Neural progenitor cell (in vitro differentiated cells): ENCODE measurements around the gene CD46. TPM values are rescaled to one million over a fixed set of nuclear protein-coding genes. Genes with fewer than 3 reads are reported as not detected.

Experiments
- DNase-seq: peaks from one replicate; pipeline ENCODE4 v3.0.0-alpha.2; 2016; ENCODE audit warnings: low spot score
- H2AFZ ChIP-seq: fragments of 200-600 bp; sonication (generic); replicated peaks from 2 replicates; pipeline ENCODE4 v1.6.1; 2016; ENCODE audit warnings: antibody characterized with exemption
- H3F3A ChIP-seq: fragments of 200-600 bp; sonication (generic); 2 replicates; pipeline ENCODE4 v1.6.1; 2016; ENCODE audit warnings: antibody characterized with exemption, low read depth
- H3K27ac ChIP-seq: fragments of 200-600 bp; sonication (generic); 2 replicates; pipeline ENCODE4 v1.5.1; 2016; ENCODE audit warnings: mild to moderate bottlenecking
- H3K27me3 ChIP-seq: fragments of 200-600 bp; sonication (generic); 2 replicates; pipeline ENCODE4 v1.6.1; 2016; ENCODE audit warnings: mild to moderate bottlenecking, moderate library complexity
- H3K36me3 ChIP-seq: fragments of 200-600 bp; sonication (generic); 2 replicates; pipeline ENCODE4 v1.5.1; 2016
- H3K4me1 ChIP-seq: fragments of 200-600 bp; sonication (generic); 2 replicates; pipeline ENCODE4 v1.6.1; 2016; ENCODE audit warnings: mixed run types
- H3K4me2 ChIP-seq: fragments of 200-600 bp; sonication (generic); 2 replicates; pipeline ENCODE4 v1.6.1; 2016
- H3K4me3 ChIP-seq: fragments of 200-600 bp; sonication (generic); 2 replicates; pipeline ENCODE4 v1.5.1; 2016
- H3K79me2 ChIP-seq: fragments of 200-600 bp; sonication (generic); 2 replicates; pipeline ENCODE4 v1.6.1; 2016; ENCODE audit warnings: low read depth
- H3K9ac ChIP-seq: fragments of 200-600 bp; sonication (generic); 2 replicates; pipeline ENCODE4 v1.6.1; 2016
- H3K9me3 ChIP-seq: fragments of 200-600 bp; sonication (generic); 2 replicates; pipeline ENCODE4 v1.5.1; 2016; ENCODE audit warnings: low read depth
- H4K20me1 ChIP-seq: fragments of 200-600 bp; sonication (generic); 2 replicates; pipeline ENCODE4 v1.6.1; 2016; ENCODE audit warnings: low read depth
- H3K27ac Mint-ChIP-seq: 3 replicates; pipeline ENCODE4 v1.8.0; 2021; ENCODE audit warnings: mixed read lengths
- H3K27me3 Mint-ChIP-seq: 2 replicates; pipeline ENCODE4 v1.8.0; 2022; ENCODE audit warnings: low read depth, mild to moderate bottlenecking, inconsistent platforms, moderate library complexity, mixed read lengths; ENCODE audit not compliant: insufficient read depth
- H3K36me3 Mint-ChIP-seq: 3 replicates; pipeline ENCODE4 v1.8.0; 2021; ENCODE audit warnings: mixed read lengths
- H3K4me1 Mint-ChIP-seq: 3 replicates; pipeline ENCODE4 v1.8.0; 2021; ENCODE audit warnings: mixed read lengths
- H3K4me3 Mint-ChIP-seq: 3 replicates; pipeline ENCODE4 v1.8.0; 2021; ENCODE audit warnings: mild to moderate bottlenecking, moderate library complexity, mixed read lengths
- H3K9me3 Mint-ChIP-seq: 3 replicates; pipeline ENCODE4 v1.8.0; 2020; ENCODE audit warnings: mixed read lengths
- CTCF ChIP-seq: fragments of 200-600 bp; sonication (generic); IDR thresholded peaks from 2 replicates; pipeline ENCODE4 v1.5.1; 2017; ENCODE audit warnings: antibody characterized with exemption, mild to moderate bottlenecking
- EZH2 ChIP-seq: fragments of 200-600 bp; sonication (generic); IDR thresholded peaks from 2 replicates; pipeline ENCODE4 v1.6.1; 2017; ENCODE audit warnings: antibody characterized with exemption, mild to moderate bottlenecking, moderate library complexity
- EZH2phosphoT487 ChIP-seq: fragments of 200-600 bp; sonication (generic); IDR thresholded peaks from 2 replicates; pipeline ENCODE4 v1.6.1; 2017; ENCODE audit warnings: antibody characterized with exemption
- total RNA-seq: library from RNA; depleted of rRNA; stranded (reverse); fragments of >200 nt; gene quantifications from 2 replicates; pipeline ENCODE4 v1.2.3, GENCODE V29; 2015; ENCODE audit warnings: low replicate concordance

CD46 gene
- total RNA-seq, 1 donor from 2014 or later = 186 TPM

- Mint-ChIP-seq H3K4me3 (no peak overlapping the region), H3K9me3 (no peaks in the 10 kb centered on the region), H3K27me3 (no peaks in the 10 kb centered on the region), H3K4me1 (no peaks in the 10 kb centered on the region), H3K36me3 (peaks cover 8% of the 10 kb centered on the region), H3K27ac (no peak overlapping the region)
- Histone ChIP-seq H3K4me1 (no peaks in the 10 kb centered on the region), H4K20me1 (no peaks in the 10 kb centered on the region), H3K4me3 (no peak overlapping the region), H3K27ac (no peak overlapping the region), H3K9me3 (no peaks in the 10 kb centered on the region), H3K36me3 (no peaks in the 10 kb centered on the region), H3K79me2 (no peaks in the 10 kb centered on the region), H3K27me3 (no peaks in the 10 kb centered on the region), H3K9ac (no peak overlapping the region), H2AFZ (no peak overlapping the region), H3F3A (no peaks in the 10 kb centered on the region), H3K4me2 (no peak overlapping the region)
- DNase-seq = no peak
- TF ChIP-seq EZH2 = no peak
- TF ChIP-seq EZH2phosphoT487 = no peak
- TF ChIP-seq CTCF = no peak
Measured at GRCh38 chr1:207789792-207790787, 38.2 kb downstream of the CD46 start.

- H3K4me1 ChIP-seq = no peaks in the 10 kb centered on the region
- Mint-ChIP-seq H3K27me3 (no peaks in the 10 kb centered on the region), H3K4me1 (no peaks in the 10 kb centered on the region), H3K36me3 (peaks cover 8% of the 10 kb centered on the region), H3K9me3 (no peaks in the 10 kb centered on the region), H3K4me3 (no peak overlapping the region), H3K27ac (no peak overlapping the region)
- H4K20me1 ChIP-seq = no peaks in the 10 kb centered on the region
- no peaks in the 10 kb centered on the region for H3K9me3 ChIP-seq
- no peak overlapping the region for H3K9ac ChIP-seq
- TF ChIP-seq EZH2phosphoT487 (no peak), CTCF (no peak), EZH2 (no peak)
- no peaks in the 10 kb centered on the region for H3K27me3 ChIP-seq
- no peak for DNase-seq
- no peak overlapping the region for H3K4me3 ChIP-seq
- no peaks in the 10 kb centered on the region for H3K36me3 ChIP-seq
- H3K27ac ChIP-seq = no peak overlapping the region
- no peak overlapping the region for H2AFZ ChIP-seq
- H3F3A ChIP-seq = no peaks in the 10 kb centered on the region
- H3K79me2 ChIP-seq = no peaks in the 10 kb centered on the region
- no peak overlapping the region for H3K4me2 ChIP-seq
Measured at GRCh38 chr1:207791290-207791689, 39.4 kb downstream of the CD46 start.

GRCh38 chr1:207793327-207793726 is 41.5 kb downstream of the CD46 start:
- no peak overlapping the region for H3K27ac ChIP-seq
- H3K4me1 ChIP-seq = no peaks in the 10 kb centered on the region
- no peak overlapping the region for H3K4me3 Mint-ChIP-seq
- no peak overlapping the region for H3K4me2 ChIP-seq
- TF ChIP-seq CTCF (no peak), EZH2phosphoT487 (no peak), EZH2 (no peak)
- H2AFZ ChIP-seq = no peak overlapping the region
- peaks cover 2% of the 10 kb centered on the region for H3F3A ChIP-seq
- no peaks in the 10 kb centered on the region for H3K27me3 ChIP-seq
- no peaks in the 10 kb centered on the region for H3K9me3 Mint-ChIP-seq
- H3K9ac ChIP-seq = no peak overlapping the region
- H3K27me3 Mint-ChIP-seq = no peaks in the 10 kb centered on the region
- H3K79me2 ChIP-seq = no peaks in the 10 kb centered on the region
- H4K20me1 ChIP-seq = no peaks in the 10 kb centered on the region
- no peak overlapping the region for H3K4me3 ChIP-seq
- H3K27ac Mint-ChIP-seq = no peak overlapping the region
- H3K4me1 Mint-ChIP-seq = no peaks in the 10 kb centered on the region
- no peak for DNase-seq
- no peaks in the 10 kb centered on the region for H3K36me3 ChIP-seq
- peaks cover 8% of the 10 kb centered on the region for H3K36me3 Mint-ChIP-seq
- no peaks in the 10 kb centered on the region for H3K9me3 ChIP-seq
